DND-41 (cell line): ENCODE results near the gene MACROD1.
A peak's percentile ranks its signal among the peaks of the same experiment; 100 is the strongest.

Experiments
- ATAC-seq: fragments of 200-7000 bp; cut with Tn5 transposase; 3 replicates; pipeline ENCODE4 v1.9.1; 2021; ENCODE audit warnings: low read depth; ENCODE audit not compliant: insufficient read depth
- DNase-seq: peaks from one replicate; pipeline ENCODE4 v3.0.0-alpha.2; 2020
- H2AFZ ChIP-seq: 2 replicates; pipeline ENCODE4 v1.6.0; 2012; ENCODE audit warnings: low read depth, low read length
- H3K27ac ChIP-seq: 2 replicates; pipeline ENCODE4 v1.5.1; 2012; ENCODE audit warnings: low read length, inconsistent platforms
- H3K27me3 ChIP-seq: fragments of 200-600 bp; sonication (generic); 2 replicates; pipeline ENCODE4 v1.6.0; 2012; ENCODE audit warnings: low read length, mild to moderate bottlenecking, inconsistent platforms; ENCODE audit not compliant: insufficient read depth, poor library complexity
- H3K36me3 ChIP-seq: 2 replicates; pipeline ENCODE4 v1.5.1; 2012; ENCODE audit warnings: low read length, inconsistent platforms; ENCODE audit not compliant: insufficient read depth
- H3K4me1 ChIP-seq: 2 replicates; pipeline ENCODE4 v1.5.1; 2012; ENCODE audit warnings: mild to moderate bottlenecking, low read length; ENCODE audit not compliant: insufficient read depth
- H3K4me2 ChIP-seq: 2 replicates; pipeline ENCODE4 v1.6.0; 2012; ENCODE audit warnings: mild to moderate bottlenecking, moderate library complexity, low read length, inconsistent platforms; ENCODE audit not compliant: insufficient read depth
- H3K4me3 ChIP-seq, 2 experiments: fragments of 200-600 bp in 1 of 2; shearing (Covaris generic) in 1 of 2; 2 replicates each; pipeline ENCODE4 v1.5.1; 2012 to 2016; ENCODE audit warnings: inconsistent platforms in 2 of 2, low read length in 2 of 2, mild to moderate bottlenecking in 2 of 2, low read depth in 1 of 2, moderate library complexity in 1 of 2
- H3K79me2 ChIP-seq: 2 replicates; pipeline ENCODE4 v1.6.0; 2012; ENCODE audit warnings: low read length, inconsistent platforms; ENCODE audit not compliant: insufficient read depth
- H3K9ac ChIP-seq: 2 replicates; pipeline ENCODE4 v1.6.0; 2012; ENCODE audit warnings: low read depth, mild to moderate bottlenecking, inconsistent platforms, low read length, moderate library complexity
- H3K9me3 ChIP-seq: 2 replicates; pipeline ENCODE4 v1.5.1; 2012; ENCODE audit warnings: low read length, moderate library complexity, mild to moderate bottlenecking, inconsistent platforms; ENCODE audit not compliant: insufficient read depth, severe bottlenecking
- H4K20me1 ChIP-seq: 2 replicates; pipeline ENCODE4 v1.6.0; 2012; ENCODE audit warnings: low read length; ENCODE audit not compliant: insufficient read depth
- EZH2 ChIP-seq: IDR thresholded peaks from 3 replicates; pipeline ENCODE4 v1.6.1; 2012; ENCODE audit warnings: borderline replicate concordance, low read depth, mild to moderate bottlenecking, moderate library complexity, low read length, inconsistent platforms; ENCODE audit not compliant: severe bottlenecking
- TF ChIP-seq, protein P1 (sequence below): IDR thresholded peaks from 2 replicates; pipeline ENCODE4 v1.5.1; 2012; ENCODE audit warnings: borderline replicate concordance, low read length, moderate library complexity, mild to moderate bottlenecking; ENCODE audit not compliant: poor library complexity, severe bottlenecking; ENCODE audit errors: extremely low read depth

The MACROD1 gene

DNA sequence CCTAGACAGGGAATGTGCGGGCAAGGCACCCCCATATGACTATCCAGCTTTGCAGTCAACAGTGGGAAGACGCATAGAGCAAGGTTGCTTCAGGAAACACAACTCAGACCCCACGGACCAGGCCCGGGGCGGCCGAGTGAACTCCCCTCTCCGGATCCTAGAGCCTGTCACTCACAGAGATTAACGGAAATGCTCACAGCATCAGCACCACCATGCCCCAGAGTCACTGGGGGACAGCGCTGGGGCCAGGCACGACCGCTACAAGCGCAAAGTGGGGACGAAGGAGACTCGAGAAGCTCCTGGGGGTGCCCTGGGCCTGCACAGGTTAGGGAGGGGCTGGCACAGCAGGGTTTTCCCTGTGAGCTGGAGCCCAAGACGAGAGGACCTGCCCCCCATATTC, 15.9 kb downstream of the MACROD1 start:
- Histone ChIP-seq H3K4me1 (peaks cover 8% of the 10 kb centered on the region), H3K36me3 (peaks cover 9% of the 10 kb centered on the region; the same call in 1 of the 2 replicates), H3K4me3 (no peak overlapping the region), H3K4me2 (no peak overlapping the region), H4K20me1 (peaks cover 39% of the 10 kb centered on the region), H3K27ac (no peak overlapping the region), H3K9ac (no peak overlapping the region), H2AFZ (no peak overlapping the region), H3K79me2 (peaks cover 5% of the 10 kb centered on the region; the same call in 1 of the 2 replicates), H3K27me3 (no peaks in the 10 kb centered on the region), H3K9me3 (no peaks in the 10 kb centered on the region)
- no peak for ATAC-seq
- no peak for DNase-seq
- TF ChIP-seq, protein P1, sequence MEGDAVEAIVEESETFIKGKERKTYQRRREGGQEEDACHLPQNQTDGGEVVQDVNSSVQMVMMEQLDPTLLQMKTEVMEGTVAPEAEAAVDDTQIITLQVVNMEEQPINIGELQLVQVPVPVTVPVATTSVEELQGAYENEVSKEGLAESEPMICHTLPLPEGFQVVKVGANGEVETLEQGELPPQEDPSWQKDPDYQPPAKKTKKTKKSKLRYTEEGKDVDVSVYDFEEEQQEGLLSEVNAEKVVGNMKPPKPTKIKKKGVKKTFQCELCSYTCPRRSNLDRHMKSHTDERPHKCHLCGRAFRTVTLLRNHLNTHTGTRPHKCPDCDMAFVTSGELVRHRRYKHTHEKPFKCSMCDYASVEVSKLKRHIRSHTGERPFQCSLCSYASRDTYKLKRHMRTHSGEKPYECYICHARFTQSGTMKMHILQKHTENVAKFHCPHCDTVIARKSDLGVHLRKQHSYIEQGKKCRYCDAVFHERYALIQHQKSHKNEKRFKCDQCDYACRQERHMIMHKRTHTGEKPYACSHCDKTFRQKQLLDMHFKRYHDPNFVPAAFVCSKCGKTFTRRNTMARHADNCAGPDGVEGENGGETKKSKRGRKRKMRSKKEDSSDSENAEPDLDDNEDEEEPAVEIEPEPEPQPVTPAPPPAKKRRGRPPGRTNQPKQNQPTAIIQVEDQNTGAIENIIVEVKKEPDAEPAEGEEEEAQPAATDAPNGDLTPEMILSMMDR, result no peak

DNA sequence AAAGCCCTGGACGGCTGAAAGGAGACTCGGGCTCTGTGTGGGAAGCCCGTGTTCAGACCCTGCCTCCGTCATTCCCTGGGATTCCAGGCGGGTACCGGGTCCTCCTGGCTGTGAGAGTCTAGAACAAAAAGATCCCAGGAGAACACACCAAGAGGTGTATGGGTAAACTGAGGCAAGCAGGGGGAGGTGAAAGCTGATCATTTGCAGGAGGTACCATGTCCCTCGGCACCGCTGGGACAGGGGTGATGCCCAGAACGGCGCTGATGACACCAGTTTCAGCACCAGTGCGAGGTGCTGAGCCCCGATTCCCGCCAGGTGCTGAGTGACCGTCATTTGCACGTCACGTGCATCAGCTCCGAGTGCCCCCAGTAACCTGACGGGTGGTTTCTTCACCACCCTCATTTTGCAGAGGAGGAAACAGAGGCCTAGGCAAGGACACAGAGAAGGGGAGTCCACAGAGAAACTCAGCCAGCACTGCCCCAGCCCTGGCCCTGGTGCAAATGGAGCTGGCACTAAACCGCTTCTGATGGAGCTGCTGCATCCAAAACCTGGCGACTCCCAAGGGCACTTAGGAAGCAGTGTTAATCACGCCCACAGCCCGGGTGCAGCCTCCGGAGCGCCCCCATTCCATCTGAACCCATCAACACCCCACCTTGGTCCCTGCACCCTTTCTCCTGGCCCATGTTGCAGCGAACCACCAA, 16.8 kb downstream of the MACROD1 start:
- no peaks in the 10 kb centered on the region for H3K9me3 ChIP-seq
- H4K20me1 ChIP-seq, result peaks cover 37% of the 10 kb centered on the region
- H3K79me2 ChIP-seq, result peaks cover 5% of the 10 kb centered on the region; the same call in 1 of the 2 replicates
- peaks cover 8% of the 10 kb centered on the region for H3K4me1 ChIP-seq
- H3K4me2 ChIP-seq, result no peak overlapping the region
- H3K36me3 ChIP-seq, result peaks cover 9% of the 10 kb centered on the region; the same call in 1 of the 2 replicates
- DNase-seq (no peak), ATAC-seq (no peak)
- no peak overlapping the region for H3K27ac ChIP-seq
- TF ChIP-seq, protein P1, result no peak
- no peak for TF ChIP-seq EZH2
- H3K9ac ChIP-seq, result no peak overlapping the region
- H2AFZ ChIP-seq, result no peak overlapping the region
- no peaks in the 10 kb centered on the region for H3K27me3 ChIP-seq
- H3K4me3 ChIP-seq, result no peak overlapping the region

DNA sequence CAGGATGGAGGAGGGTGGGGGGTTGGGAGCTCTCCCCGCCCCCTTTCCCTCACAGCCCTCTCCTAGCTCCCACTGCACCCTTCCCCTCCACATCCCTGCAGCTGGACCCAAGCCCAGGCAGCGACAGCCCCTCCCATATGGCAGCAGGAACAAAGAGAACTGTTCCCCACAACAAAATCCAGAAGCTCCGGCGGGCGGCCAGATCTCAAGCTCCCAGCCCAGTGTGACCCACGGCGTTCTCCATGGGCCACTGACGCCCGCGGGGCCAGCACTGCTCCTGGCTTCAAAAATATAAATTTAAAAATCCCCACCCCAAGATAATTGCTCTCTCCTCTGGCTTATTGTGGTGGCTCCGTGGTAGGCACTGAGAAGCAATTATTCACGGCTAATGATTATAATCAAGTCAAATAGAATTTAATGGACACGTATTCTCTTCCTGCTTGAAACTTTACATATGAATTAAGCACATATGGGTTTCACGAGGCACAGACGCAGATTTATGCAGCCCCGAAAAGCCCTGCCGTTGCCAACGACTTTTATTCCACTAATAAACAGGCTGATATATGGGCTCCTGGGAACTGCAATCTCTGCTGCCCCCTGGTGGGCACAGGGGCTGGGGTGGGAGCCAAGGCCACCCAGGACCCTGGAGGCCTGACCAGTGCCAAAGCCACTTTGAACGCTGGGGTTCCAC, 17.5 kb downstream of the MACROD1 start:
- Histone ChIP-seq H3K4me2 (no peak overlapping the region), H3K9ac (no peak overlapping the region), H3K4me3 (no peak overlapping the region), H4K20me1 (peaks cover 36% of the 10 kb centered on the region), H2AFZ (no peak overlapping the region), H3K79me2 (peaks cover 5% of the 10 kb centered on the region; the same call in 1 of the 2 replicates), H3K9me3 (no peaks in the 10 kb centered on the region), H3K27me3 (no peaks in the 10 kb centered on the region), H3K4me1 (peaks cover 8% of the 10 kb centered on the region), H3K36me3 (peaks cover 9% of the 10 kb centered on the region; the same call in 1 of the 2 replicates), H3K27ac (no peak overlapping the region)
- peak; percentile 69 for ATAC-seq
- TF ChIP-seq, protein P1, result peak; percentile 92
- no peak for TF ChIP-seq EZH2
- peak; percentile 73 for DNase-seq
